ENCODE results near the gene TLL2.

TLL2 gene

GRCh38 chr10:96441987-96442643, 71.6 kb downstream of the TLL2 start:
- no peak for DNase-seq (ENCODE audit: low read depth)
- no peak overlapping the region for H3K4me3 ChIP-seq (ENCODE audit: low read depth, low read length)
- no peak for TF ChIP-seq CTCF (IDR thresholded peaks at IDR 0.05; ENCODE audit: control insufficient read depth, extremely low read depth, insufficient read depth)

- H3K4me3 ChIP-seq (ENCODE audit: low read depth, low read length) = no peak overlapping the region
- no peak for DNase-seq (ENCODE audit: low read depth)
- TF ChIP-seq CTCF (IDR thresholded peaks at IDR 0.05; ENCODE audit: control insufficient read depth, extremely low read depth, insufficient read depth) = no peak
Observed at GRCh38 chr10:96441322-96441885, 72.3 kb downstream of the TLL2 start.

- no peak overlapping the region for H3K4me3 ChIP-seq (ENCODE audit: low read depth, low read length)
- DNase-seq (ENCODE audit: low read depth) = no peak
- no peak for TF ChIP-seq CTCF (IDR thresholded peaks at IDR 0.05; ENCODE audit: control insufficient read depth, extremely low read depth, insufficient read depth)
Observed at GRCh38 chr10:96440361-96441292, 73.1 kb downstream of the TLL2 start.

- DNase-seq (ENCODE audit: low read depth) = no peak
- H3K4me3 ChIP-seq (ENCODE audit: low read depth, low read length) = no peak overlapping the region
- no peak for TF ChIP-seq CTCF (IDR thresholded peaks at IDR 0.05; ENCODE audit: control insufficient read depth, extremely low read depth, insufficient read depth)
Observed at GRCh38 chr10:96439725-96440124, 74.0 kb downstream of the TLL2 start.

- H3K4me3 ChIP-seq (ENCODE audit: low read depth, low read length) = no peak overlapping the region
- no peak for DNase-seq (ENCODE audit: low read depth)
- no peak for TF ChIP-seq CTCF (IDR thresholded peaks at IDR 0.05; ENCODE audit: control insufficient read depth, extremely low read depth, insufficient read depth)
Observed at GRCh38 chr10:96436035-96436434, 77.7 kb downstream of the TLL2 start.

GRCh38 chr10:96431211-96431970, 82.3 kb downstream of the TLL2 start:
- no peak for DNase-seq (ENCODE audit: low read depth)
- H3K4me3 ChIP-seq (ENCODE audit: low read depth, low read length) = no peak overlapping the region
- TF ChIP-seq CTCF (IDR thresholded peaks at IDR 0.05; ENCODE audit: control insufficient read depth, extremely low read depth, insufficient read depth) = no peak
